ENCODE data around the gene EGFLAM.

The EGFLAM gene

GRCh38 chr5:38265546-38266179 is 7.3 kb downstream of the EGFLAM start:
- no peak for DNase-seq (ENCODE audit: low read depth in 3 of 3)

GRCh38 chr5:38267372-38267771 is 9.0 kb downstream of the EGFLAM start:
- DNase-seq (ENCODE audit: low read depth in 3 of 3), result no peak

GRCh38 chr5:38273626-38274025 is 15.3 kb downstream of the EGFLAM start:
- no peak for DNase-seq (ENCODE audit: low read depth in 3 of 3)

- no peak for DNase-seq (ENCODE audit: low read depth in 3 of 3)
Observed at GRCh38 chr5:38274370-38274769, 16.0 kb downstream of the EGFLAM start.

GRCh38 chr5:38284384-38284783 is 26.0 kb downstream of the EGFLAM start:
- no peak for DNase-seq (ENCODE audit: low read depth in 3 of 3)

GRCh38 chr5:38285226-38285625 is 26.9 kb downstream of the EGFLAM start:
- DNase-seq (ENCODE audit: low read depth in 3 of 3), result no peak

- DNase-seq (ENCODE audit: low read depth in 3 of 3), result no peak
Observed at GRCh38 chr5:38286002-38286401, 27.6 kb downstream of the EGFLAM start.

- DNase-seq (ENCODE audit: low read depth in 3 of 3), result no peak
Observed at GRCh38 chr5:38287124-38287523, 28.8 kb downstream of the EGFLAM start.

- no peak for DNase-seq (ENCODE audit: low read depth in 3 of 3)
Observed at GRCh38 chr5:38289457-38289856, 31.1 kb downstream of the EGFLAM start.

GRCh38 chr5:38290028-38290653 is 31.8 kb downstream of the EGFLAM start:
- DNase-seq (ENCODE audit: low read depth in 3 of 3), result no peak

- DNase-seq (ENCODE audit: low read depth in 3 of 3), result no peak
Observed at GRCh38 chr5:38291355-38291754, 33.0 kb downstream of the EGFLAM start.

- no peak for DNase-seq (ENCODE audit: low read depth in 3 of 3)
Observed at GRCh38 chr5:38292228-38292627, 33.9 kb downstream of the EGFLAM start.

GRCh38 chr5:38295751-38296150 is 37.4 kb downstream of the EGFLAM start:
- DNase-seq (ENCODE audit: low read depth in 3 of 3), result no peak

- DNase-seq (ENCODE audit: low read depth in 3 of 3), result no peak
Observed at GRCh38 chr5:38297830-38298608, 39.7 kb downstream of the EGFLAM start.

- DNase-seq (ENCODE audit: low read depth in 3 of 3), result no peak
Observed at GRCh38 chr5:38299585-38299984, 41.2 kb downstream of the EGFLAM start.

GRCh38 chr5:38305148-38305547 is 46.8 kb downstream of the EGFLAM start:
- no peak for DNase-seq (ENCODE audit: low read depth in 3 of 3)

GRCh38 chr5:38307845-38308244 is 49.5 kb downstream of the EGFLAM start:
- DNase-seq (ENCODE audit: low read depth in 3 of 3), result no peak

- DNase-seq (ENCODE audit: low read depth in 3 of 3), result no peak
Observed at GRCh38 chr5:38316544-38317224, 58.3 kb downstream of the EGFLAM start.

GRCh38 chr5:38317868-38318267 is 59.5 kb downstream of the EGFLAM start:
- no peak for DNase-seq (ENCODE audit: low read depth in 3 of 3)

- no peak for DNase-seq (ENCODE audit: low read depth in 3 of 3)
Observed at GRCh38 chr5:38319491-38319890, 61.1 kb downstream of the EGFLAM start.

GRCh38 chr5:38321978-38322377 is 63.6 kb downstream of the EGFLAM start:
- DNase-seq (ENCODE audit: low read depth in 3 of 3), result no peak

- no peak for DNase-seq (ENCODE audit: low read depth in 3 of 3)
Observed at GRCh38 chr5:38323645-38324295, 65.4 kb downstream of the EGFLAM start.
